ENCODE measurements around the gene TAF4B. TPM values are rescaled to one million over a fixed set of nuclear protein-coding genes. Genes with fewer than 3 reads are reported as not detected.

The TAF4B gene
- total and polyA plus RNA-seq, 3 donors from 2014 or later: 11.6 to 57.5 (median 55.9) TPM

DNA sequence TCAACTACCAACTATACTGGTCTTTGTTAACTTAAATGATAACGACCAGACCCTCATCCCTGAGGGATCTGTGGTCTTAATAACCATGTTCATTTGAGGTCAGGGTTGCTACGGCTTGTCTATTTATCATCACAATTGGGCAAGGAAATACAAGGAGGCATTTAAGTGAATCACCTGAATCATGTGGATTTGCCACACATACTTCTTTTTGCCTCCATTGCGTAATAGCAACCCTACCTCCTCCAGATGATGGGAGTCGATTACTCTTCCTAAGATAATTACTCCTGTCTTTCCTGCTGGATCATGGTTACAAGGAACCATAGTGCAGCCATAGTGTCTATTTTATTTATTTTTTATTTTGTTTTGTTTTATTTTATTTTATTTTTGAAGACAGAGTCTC lies 42.2 kb downstream of the TAF4B start:
- Histone ChIP-seq H3K4me1 (no peaks in the 10 kb centered on the region), H3K4me3 (no peak overlapping the region), H3K27ac (no peak overlapping the region), H3K9me3 (no peaks in the 10 kb centered on the region), H3K36me3 (ENCODE audit: low read depth, missing control alignments) (no peaks in the 10 kb centered on the region), H3K27me3 (no peaks in the 10 kb centered on the region)
- no peak for DNase-seq
- 94 to 97% methylated on average over 4 of the region's 4 CpGs for WGBS, 2 donors
- intact Hi-C loops (cut with DNase I; ENCODE audit: low total_unique reads): no loop called here
- TF ChIP-seq POLR2A (IDR thresholded peaks at IDR 0.05): no peak
- TF ChIP-seq, protein P1, sequence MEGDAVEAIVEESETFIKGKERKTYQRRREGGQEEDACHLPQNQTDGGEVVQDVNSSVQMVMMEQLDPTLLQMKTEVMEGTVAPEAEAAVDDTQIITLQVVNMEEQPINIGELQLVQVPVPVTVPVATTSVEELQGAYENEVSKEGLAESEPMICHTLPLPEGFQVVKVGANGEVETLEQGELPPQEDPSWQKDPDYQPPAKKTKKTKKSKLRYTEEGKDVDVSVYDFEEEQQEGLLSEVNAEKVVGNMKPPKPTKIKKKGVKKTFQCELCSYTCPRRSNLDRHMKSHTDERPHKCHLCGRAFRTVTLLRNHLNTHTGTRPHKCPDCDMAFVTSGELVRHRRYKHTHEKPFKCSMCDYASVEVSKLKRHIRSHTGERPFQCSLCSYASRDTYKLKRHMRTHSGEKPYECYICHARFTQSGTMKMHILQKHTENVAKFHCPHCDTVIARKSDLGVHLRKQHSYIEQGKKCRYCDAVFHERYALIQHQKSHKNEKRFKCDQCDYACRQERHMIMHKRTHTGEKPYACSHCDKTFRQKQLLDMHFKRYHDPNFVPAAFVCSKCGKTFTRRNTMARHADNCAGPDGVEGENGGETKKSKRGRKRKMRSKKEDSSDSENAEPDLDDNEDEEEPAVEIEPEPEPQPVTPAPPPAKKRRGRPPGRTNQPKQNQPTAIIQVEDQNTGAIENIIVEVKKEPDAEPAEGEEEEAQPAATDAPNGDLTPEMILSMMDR (IDR thresholded peaks at IDR 0.05): no peak

DNA sequence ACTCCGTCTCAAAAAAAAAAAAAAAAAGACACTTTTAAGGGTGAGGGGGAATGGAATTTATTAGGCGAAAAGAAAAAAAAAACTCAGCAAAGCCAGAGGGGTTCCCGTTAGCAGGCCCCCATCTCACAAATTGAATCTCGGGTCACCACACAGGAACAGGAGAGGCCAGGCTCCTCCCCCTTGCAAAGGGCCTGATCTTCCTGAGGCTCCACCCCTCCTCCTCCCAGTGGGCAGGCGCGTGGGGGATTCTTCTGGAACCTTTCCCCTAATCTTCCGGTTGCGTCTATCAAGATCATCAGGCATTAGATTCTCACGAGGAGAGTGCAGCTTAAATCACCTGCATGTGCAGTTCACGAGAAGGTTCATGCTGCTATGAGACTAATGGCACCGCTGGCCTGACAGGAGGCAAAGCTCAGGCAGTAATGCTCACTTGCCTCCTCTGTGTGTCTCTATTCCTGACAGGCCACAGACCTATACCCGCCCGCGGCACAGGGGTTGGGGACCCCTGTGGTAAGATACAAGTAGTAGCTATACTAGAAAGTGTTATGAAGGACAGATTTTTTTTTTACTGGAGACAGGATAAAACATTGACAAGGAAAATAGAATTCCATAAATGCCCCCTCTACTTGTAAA lies 45.8 kb downstream of the TAF4B start:
- H3K27me3 ChIP-seq: no peaks in the 10 kb centered on the region
- DNase-seq: no peak
- H3K4me1 ChIP-seq: no peaks in the 10 kb centered on the region
- no peak overlapping the region for H3K27ac ChIP-seq
- WGBS, 2 donors: 87 to 90% methylated on average over 14 of the region's 14 CpGs
- intact Hi-C loops (cut with DNase I; ENCODE audit: low total_unique reads): no loop called here
- TF ChIP-seq, protein P1 (IDR thresholded peaks at IDR 0.05): no peak
- TF ChIP-seq POLR2A (IDR thresholded peaks at IDR 0.05): no peak
- H3K9me3 ChIP-seq: no peaks in the 10 kb centered on the region
- no peaks in the 10 kb centered on the region for H3K36me3 ChIP-seq (ENCODE audit: low read depth, missing control alignments)
- H3K4me3 ChIP-seq: no peak overlapping the region

DNA sequence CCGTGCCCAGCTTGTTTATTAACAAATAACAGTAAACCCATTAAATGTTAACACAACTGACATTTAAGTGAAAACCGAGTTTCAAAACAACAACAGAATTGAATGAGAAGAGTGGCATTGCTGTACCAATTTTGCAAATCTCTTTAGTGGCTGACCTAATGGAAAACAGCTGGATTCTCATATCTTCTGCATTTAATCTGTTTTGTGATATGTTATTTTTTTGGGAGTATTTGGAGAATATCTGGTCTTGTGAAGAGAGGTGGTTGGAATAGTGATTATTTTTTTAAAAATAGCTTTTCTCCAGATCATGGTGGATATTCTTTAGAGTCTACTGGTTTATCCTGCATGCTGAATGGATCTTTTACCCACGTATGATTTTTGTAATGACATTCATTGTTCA lies 51.1 kb downstream of the TAF4B start:
- WGBS, 2 donors: 82 to 94% methylated on average over 3 of the region's 3 CpGs
- Histone ChIP-seq H3K27ac (no peak overlapping the region), H3K4me1 (no peaks in the 10 kb centered on the region), H3K27me3 (no peaks in the 10 kb centered on the region), H3K36me3 (ENCODE audit: low read depth, missing control alignments) (no peaks in the 10 kb centered on the region), H3K9me3 (no peaks in the 10 kb centered on the region), H3K4me3 (no peak overlapping the region)
- intact Hi-C loops (cut with DNase I; ENCODE audit: low total_unique reads): no loop called here
- no peak for DNase-seq
- TF ChIP-seq, protein P1 (IDR thresholded peaks at IDR 0.05): no peak
- TF ChIP-seq POLR2A (IDR thresholded peaks at IDR 0.05): no peak

DNA sequence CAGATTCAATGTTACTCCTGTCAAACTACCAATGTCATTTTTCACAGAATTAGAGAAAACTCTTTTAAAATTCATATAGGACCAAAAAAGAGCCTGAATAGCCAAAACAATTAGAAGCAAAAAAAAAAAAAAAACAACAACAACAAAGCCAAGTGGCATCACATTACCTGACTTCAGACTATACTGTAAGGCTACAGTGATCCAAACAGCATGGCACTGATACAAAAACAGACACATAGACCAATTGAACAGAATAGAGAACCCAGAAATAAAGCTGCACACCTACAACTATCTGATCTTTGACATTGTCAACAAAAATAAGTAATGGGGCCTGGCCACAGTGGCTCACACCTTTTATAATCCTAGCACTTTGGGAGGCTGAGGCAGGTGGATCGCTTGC lies 53.2 kb downstream of the TAF4B start:
- H3K27ac ChIP-seq: no peak overlapping the region
- TF ChIP-seq POLR2A (IDR thresholded peaks at IDR 0.05): no peak
- TF ChIP-seq, protein P1 (IDR thresholded peaks at IDR 0.05): no peak
- intact Hi-C loops (cut with DNase I; ENCODE audit: low total_unique reads): no loop called here
- no peaks in the 10 kb centered on the region for H3K9me3 ChIP-seq
- DNase-seq: no peak
- no peaks in the 10 kb centered on the region for H3K4me1 ChIP-seq
- H3K36me3 ChIP-seq (ENCODE audit: low read depth, missing control alignments): no peaks in the 10 kb centered on the region
- 95 to 100% methylated on average over 1 of the region's 1 CpG for WGBS, 2 donors
- H3K4me3 ChIP-seq: no peak overlapping the region
- no peaks in the 10 kb centered on the region for H3K27me3 ChIP-seq

DNA sequence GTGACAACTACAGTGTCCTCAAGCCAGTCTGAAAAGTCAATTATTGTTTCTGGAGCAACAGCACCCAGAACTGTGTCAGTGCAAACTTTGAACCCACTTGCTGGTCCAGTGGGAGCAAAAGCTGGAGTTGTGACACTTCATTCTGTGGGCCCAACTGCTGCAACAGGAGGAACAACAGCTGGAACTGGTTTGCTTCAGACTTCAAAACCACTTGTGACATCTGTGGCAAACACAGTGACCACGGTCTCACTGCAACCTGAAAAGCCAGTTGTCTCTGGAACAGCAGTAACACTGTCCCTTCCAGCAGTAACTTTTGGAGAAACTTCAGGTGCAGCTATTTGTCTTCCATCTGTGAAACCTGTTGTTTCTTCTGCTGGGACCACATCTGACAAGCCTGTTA lies 59.8 kb downstream of the TAF4B start:
- no peaks in the 10 kb centered on the region for H3K36me3 ChIP-seq (ENCODE audit: low read depth, missing control alignments)
- TF ChIP-seq, protein P1 (IDR thresholded peaks at IDR 0.05): no peak
- no peak for TF ChIP-seq POLR2A (IDR thresholded peaks at IDR 0.05)

More for the DNA sequence above, 59.8 kb downstream of the TAF4B start:
- DNase-seq: no peak
- H3K4me1 ChIP-seq: no peaks in the 10 kb centered on the region
- no peak overlapping the region for H3K4me3 ChIP-seq
- H3K27ac ChIP-seq: no peak overlapping the region
- no peaks in the 10 kb centered on the region for H3K27me3 ChIP-seq
- intact Hi-C loops (cut with DNase I; ENCODE audit: low total_unique reads): no loop called here
- no peaks in the 10 kb centered on the region for H3K9me3 ChIP-seq
- 91 to 100% methylated on average over 1 of the region's 1 CpG for WGBS, 2 donors

All from testis (tissue), 3 donors.